Measurements from ENCODE around the gene ZNF488.

The ZNF488 gene

DNA sequence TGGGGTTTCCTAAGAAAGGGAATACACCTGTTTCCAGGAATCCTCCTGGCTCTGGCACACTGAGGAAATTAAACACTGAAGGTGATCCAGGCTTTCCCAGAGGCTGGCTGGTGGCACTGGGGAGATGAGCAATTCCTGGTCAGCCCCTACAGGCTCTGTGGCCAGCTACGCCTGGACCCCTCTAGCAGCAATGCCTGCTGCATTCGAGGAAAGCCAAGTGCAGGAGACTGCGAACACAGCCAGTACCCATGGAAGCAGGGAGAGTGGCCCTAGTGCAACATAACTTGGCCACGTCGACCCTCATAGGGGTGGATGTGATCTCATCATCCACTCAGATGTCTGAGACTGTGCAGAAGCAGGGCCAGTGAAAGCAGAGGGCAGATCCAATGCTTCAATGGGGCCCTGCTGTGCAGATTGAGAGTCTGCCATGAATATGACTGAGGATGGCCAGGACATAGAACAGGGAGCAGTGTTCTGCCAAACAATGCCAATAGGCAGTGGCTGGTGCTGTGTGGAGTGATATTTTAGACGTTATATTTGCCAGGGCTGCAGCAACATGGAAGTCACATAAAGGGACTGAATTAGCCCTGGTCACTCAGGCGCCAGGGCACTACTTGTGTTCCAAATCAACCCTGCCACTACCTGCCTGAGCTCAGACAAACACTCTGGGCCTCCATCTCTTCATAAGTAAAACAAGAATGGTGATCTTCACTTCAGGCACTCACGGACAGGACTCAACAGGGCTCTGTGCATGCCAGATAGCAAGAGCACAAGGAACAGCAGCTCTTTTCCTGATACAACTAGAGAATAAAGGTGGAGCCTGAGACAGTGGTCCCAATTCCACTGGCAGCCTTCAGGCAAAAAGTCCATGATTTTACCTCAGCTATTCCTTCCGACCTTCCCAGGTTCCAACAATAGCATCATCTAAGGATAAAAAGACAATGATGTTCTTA lies 2.4 kb downstream of the ZNF488 start:
- H3K4me3 ChIP-seq (ENCODE audit: low read depth, low read length, poor library complexity, severe bottlenecking): no peak overlapping the region
- H3K27ac ChIP-seq (ENCODE audit: low read depth, low read length, poor library complexity, severe bottlenecking): no peak overlapping the region
- no peaks in the 10 kb centered on the region for H3F3A ChIP-seq (ENCODE audit: insufficient read depth, low read length)
- H2AFZ ChIP-seq (ENCODE audit: low read length): no peak overlapping the region
- H3K79me2 ChIP-seq (ENCODE audit: insufficient read depth, low read length): no peaks in the 10 kb centered on the region
- no peaks in the 10 kb centered on the region for H3K9me3 ChIP-seq (ENCODE audit: low read length)
- H3K36me3 ChIP-seq (ENCODE audit: insufficient read depth, low read length): no peaks in the 10 kb centered on the region
- no peak overlapping the region for H3K9ac ChIP-seq (ENCODE audit: low read length)
- no peaks in the 10 kb centered on the region for H3K9me2 ChIP-seq (ENCODE audit: low read depth, low read length)
- peaks cover 8% of the 10 kb centered on the region; the same call in 1 of the 2 replicates for H3K27me3 ChIP-seq (ENCODE audit: insufficient read depth, low read length)
- peaks cover 5% of the 10 kb centered on the region for H3K4me1 ChIP-seq (ENCODE audit: insufficient read depth, low read length, severe bottlenecking)
- H3K4me2 ChIP-seq (ENCODE audit: low read length): no peak overlapping the region
- H4K20me1 ChIP-seq (ENCODE audit: insufficient read depth, low read length): no peaks in the 10 kb centered on the region
- TF ChIP-seq CTCF (IDR thresholded peaks at IDR 0.05; ENCODE audit: low read length) (no peak), EZH2 (IDR thresholded peaks at IDR 0.05; ENCODE audit: borderline replicate concordance, low read length) (no peak)

DNA sequence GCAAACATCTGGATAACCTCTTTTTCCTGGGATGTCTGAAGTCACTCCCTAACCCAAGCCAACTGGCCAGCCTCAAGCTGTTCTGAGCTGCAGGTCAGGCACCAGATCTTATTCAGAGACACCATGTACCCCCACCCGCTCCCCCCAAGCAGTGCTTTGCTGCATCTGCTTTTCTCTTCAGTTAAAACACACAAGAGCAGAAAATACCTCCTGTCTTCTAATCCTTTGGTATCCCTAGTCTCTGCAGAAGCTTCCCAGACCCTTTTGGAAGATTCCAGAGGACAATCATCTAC lies 3.0 kb downstream of the ZNF488 start:
- H3K36me3 ChIP-seq (ENCODE audit: insufficient read depth, low read length): no peaks in the 10 kb centered on the region
- H2AFZ ChIP-seq (ENCODE audit: low read length): no peak overlapping the region
- no peak overlapping the region for H3K27ac ChIP-seq (ENCODE audit: low read depth, low read length, poor library complexity, severe bottlenecking)
- peaks cover 8% of the 10 kb centered on the region; the same call in 1 of the 2 replicates for H3K27me3 ChIP-seq (ENCODE audit: insufficient read depth, low read length)
- TF ChIP-seq CTCF (IDR thresholded peaks at IDR 0.05; ENCODE audit: low read length) (no peak), EZH2 (IDR thresholded peaks at IDR 0.05; ENCODE audit: borderline replicate concordance, low read length) (no peak)
- H3K9me3 ChIP-seq (ENCODE audit: low read length): no peaks in the 10 kb centered on the region
- H3K9me2 ChIP-seq (ENCODE audit: low read depth, low read length): no peaks in the 10 kb centered on the region
- peaks cover 5% of the 10 kb centered on the region for H3K4me1 ChIP-seq (ENCODE audit: insufficient read depth, low read length, severe bottlenecking)
- H3F3A ChIP-seq (ENCODE audit: insufficient read depth, low read length): no peaks in the 10 kb centered on the region
- H3K9ac ChIP-seq (ENCODE audit: low read length): no peak overlapping the region
- no peak overlapping the region for H3K4me3 ChIP-seq (ENCODE audit: low read depth, low read length, poor library complexity, severe bottlenecking)
- no peaks in the 10 kb centered on the region for H3K79me2 ChIP-seq (ENCODE audit: insufficient read depth, low read length)
- H4K20me1 ChIP-seq (ENCODE audit: insufficient read depth, low read length): no peaks in the 10 kb centered on the region
- no peak overlapping the region for H3K4me2 ChIP-seq (ENCODE audit: low read length)

DNA sequence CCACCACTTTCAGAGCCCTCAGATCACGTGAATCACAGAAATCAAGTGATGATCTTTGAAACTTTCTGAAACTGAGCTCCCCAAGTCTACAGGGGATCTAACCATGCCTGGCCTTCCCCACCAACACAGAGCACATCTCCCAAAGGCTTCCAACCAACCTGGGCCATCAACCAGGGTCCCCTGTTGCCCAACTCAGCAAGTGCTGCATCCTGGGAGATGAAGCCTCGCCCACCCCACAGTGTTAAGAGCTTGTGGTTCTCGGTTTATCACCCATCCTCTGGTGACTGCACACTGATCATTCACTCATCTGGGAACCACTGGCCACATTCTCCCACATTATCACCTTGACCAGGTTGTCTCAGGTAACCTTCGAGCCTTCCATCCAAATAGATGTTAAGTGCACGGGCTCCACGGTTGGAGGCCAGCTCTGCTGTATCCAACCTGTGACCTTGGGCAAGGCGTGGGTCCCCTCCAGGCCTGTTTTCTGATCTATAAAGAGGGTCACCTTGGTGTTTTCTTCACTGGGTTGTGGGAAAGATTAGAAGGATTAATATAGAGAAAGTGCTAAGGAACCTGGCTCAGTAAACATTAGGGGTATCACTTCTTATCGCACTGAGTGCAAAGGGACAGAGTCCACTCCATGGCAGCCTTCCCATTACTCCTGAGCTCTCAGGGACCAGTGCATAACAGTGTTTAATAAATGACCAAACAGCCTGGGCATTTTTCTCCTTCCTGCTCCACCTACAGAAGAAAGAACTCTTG lies 3.6 kb downstream of the ZNF488 start:
- TF ChIP-seq EZH2 (IDR thresholded peaks at IDR 0.05; ENCODE audit: borderline replicate concordance, low read length) (no peak), CTCF (IDR thresholded peaks at IDR 0.05; ENCODE audit: low read length) (no peak)
- Histone ChIP-seq H3K4me2 (ENCODE audit: low read length) (no peak overlapping the region), H3K27ac (ENCODE audit: low read depth, low read length, poor library complexity, severe bottlenecking) (no peak overlapping the region), H2AFZ (ENCODE audit: low read length) (no peak overlapping the region), H3K9me2 (ENCODE audit: low read depth, low read length) (no peaks in the 10 kb centered on the region), H3K36me3 (ENCODE audit: insufficient read depth, low read length) (no peaks in the 10 kb centered on the region), H3K9me3 (ENCODE audit: low read length) (no peaks in the 10 kb centered on the region), H3K4me1 (ENCODE audit: insufficient read depth, low read length, severe bottlenecking) (peaks cover 5% of the 10 kb centered on the region), H3K4me3 (ENCODE audit: low read depth, low read length, poor library complexity, severe bottlenecking) (no peak overlapping the region), H3K79me2 (ENCODE audit: insufficient read depth, low read length) (no peaks in the 10 kb centered on the region), H3K27me3 (ENCODE audit: insufficient read depth, low read length) (peaks cover 8% of the 10 kb centered on the region; the same call in 1 of the 2 replicates), H4K20me1 (ENCODE audit: insufficient read depth, low read length) (no peaks in the 10 kb centered on the region), H3F3A (ENCODE audit: insufficient read depth, low read length) (no peaks in the 10 kb centered on the region), H3K9ac (ENCODE audit: low read length) (no peak overlapping the region)
